GM21528 (cell line): ENCODE results near the gene PACS2.

Source experiments
- ATAC-seq: cut with Tn5 transposase; IDR thresholded peaks from one replicate; pipeline ENCODE4 v1.9.1; 2021; ENCODE audit warnings: mild to moderate bottlenecking, moderate library complexity; ENCODE audit not compliant: unreplicated experiment, low FRiP score

Gene PACS2

GRCh38 chr14:105397350-105397931, 82.9 kb downstream of the PACS2 start:
- ATAC-seq = no peak

GRCh38 chr14:105398044-105398725, 83.6 kb downstream of the PACS2 start, which contains the start of gene TEX22:
Gene TEX22, plus strand, starts transcription at chr14:105398538. Its CDS starts 803 bp downstream, at chr14:105399341.
- ATAC-seq = peak; percentile 61

- peak; percentile 46 for ATAC-seq
These were observed 84.3 kb downstream of the PACS2 start for GRCh38 chr14:105398726-105399465.

- no peak for ATAC-seq
These were observed 84.9 kb downstream of the PACS2 start for GRCh38 chr14:105399466-105399775.

GRCh38 chr14:105400016-105400415, 85.5 kb downstream of the PACS2 start:
- no peak for ATAC-seq

- no peak for ATAC-seq
These were observed 87.2 kb downstream of the PACS2 start for GRCh38 chr14:105401699-105402098.

GRCh38 chr14:105408592-105408991, 94.0 kb downstream of the PACS2 start:
- no peak for ATAC-seq

GRCh38 chr14:105409364-105409763, 94.8 kb downstream of the PACS2 start:
- no peak for ATAC-seq

GRCh38 chr14:105410642-105411016, 96.1 kb downstream of the PACS2 start:
- no peak for ATAC-seq

GRCh38 chr14:105411017-105411941, 96.7 kb downstream of the PACS2 start:
- no peak for ATAC-seq

- no peak for ATAC-seq
These were observed 97.6 kb downstream of the PACS2 start for GRCh38 chr14:105411985-105412770.

GRCh38 chr14:105412771-105413543, 98.4 kb downstream of the PACS2 start:
- no peak for ATAC-seq

- ATAC-seq = no peak
These were observed 99.0 kb downstream of the PACS2 start for GRCh38 chr14:105413544-105413886.

GRCh38 chr14:105414456-105415371, 100.2 kb downstream of the PACS2 start:
- peak; percentile 50 for ATAC-seq

- no peak for ATAC-seq
These were observed 101.2 kb downstream of the PACS2 start for GRCh38 chr14:105415481-105416428.

- no peak for ATAC-seq
These were observed 102.1 kb downstream of the PACS2 start for GRCh38 chr14:105416671-105417070.

- ATAC-seq = no peak
These were observed 103.2 kb downstream of the PACS2 start for GRCh38 chr14:105417690-105418121.
